Progenitor cell of endocrine pancreas (in vitro differentiated cells): Measurements from ENCODE around the gene RIC1. TPM values are rescaled to one million over a fixed set of nuclear protein-coding genes. Genes with fewer than 3 reads are reported as not detected.
A peak's percentile ranks its signal among the peaks of the same experiment; 100 is the strongest.
"Not testable (repeated sequence)": the region's sequence is repeated elsewhere in the genome, so short reads cannot be mapped to it uniquely, and the experiment has no call there.

Experiments used
- DNase-seq: peaks from one replicate; pipeline ENCODE4 v3.0.0; 2021; ENCODE audit warnings: low spot score; ENCODE audit not compliant: unreplicated experiment
- H3K27ac Mint-ChIP-seq: 2 replicates; pipeline ENCODE4 v1.8.0; 2021; ENCODE audit warnings: mild to moderate bottlenecking, moderate library complexity, mixed read lengths
- H3K27me3 Mint-ChIP-seq: 2 replicates; pipeline ENCODE4 v1.8.0; 2021; ENCODE audit warnings: mixed read lengths
- H3K36me3 Mint-ChIP-seq: 2 replicates; pipeline ENCODE4 v1.8.0; 2022; ENCODE audit warnings: mixed read lengths; ENCODE audit not compliant: insufficient read depth
- H3K4me1 Mint-ChIP-seq: 2 replicates; pipeline ENCODE4 v1.8.0; 2021; ENCODE audit warnings: low read depth, mixed read lengths
- H3K4me3 Mint-ChIP-seq: 2 replicates; pipeline ENCODE4 v1.8.0; 2021; ENCODE audit warnings: low read depth, mild to moderate bottlenecking, moderate library complexity, mixed read lengths
- H3K9me3 Mint-ChIP-seq: 2 replicates; pipeline ENCODE4 v1.8.0; 2021; ENCODE audit warnings: low read depth, mixed read lengths
- total RNA-seq: library from RNA; stranded (reverse); gene quantifications from 2 replicates; pipeline ENCODE4 v1.2.1, GENCODE V29; 2021
- TF ChIP-seq, protein P1 (sequence below): fragments of 200-600 bp; sonication (generic); IDR thresholded peaks from one replicate; pipeline ENCODE4 v1.5.0; 2021; ENCODE audit warnings: antibody characterized with exemption, mild to moderate bottlenecking; ENCODE audit not compliant: unreplicated experiment

RIC1 gene
- total RNA-seq, 1 donor from 2014 or later = 24.2 TPM

DNA sequence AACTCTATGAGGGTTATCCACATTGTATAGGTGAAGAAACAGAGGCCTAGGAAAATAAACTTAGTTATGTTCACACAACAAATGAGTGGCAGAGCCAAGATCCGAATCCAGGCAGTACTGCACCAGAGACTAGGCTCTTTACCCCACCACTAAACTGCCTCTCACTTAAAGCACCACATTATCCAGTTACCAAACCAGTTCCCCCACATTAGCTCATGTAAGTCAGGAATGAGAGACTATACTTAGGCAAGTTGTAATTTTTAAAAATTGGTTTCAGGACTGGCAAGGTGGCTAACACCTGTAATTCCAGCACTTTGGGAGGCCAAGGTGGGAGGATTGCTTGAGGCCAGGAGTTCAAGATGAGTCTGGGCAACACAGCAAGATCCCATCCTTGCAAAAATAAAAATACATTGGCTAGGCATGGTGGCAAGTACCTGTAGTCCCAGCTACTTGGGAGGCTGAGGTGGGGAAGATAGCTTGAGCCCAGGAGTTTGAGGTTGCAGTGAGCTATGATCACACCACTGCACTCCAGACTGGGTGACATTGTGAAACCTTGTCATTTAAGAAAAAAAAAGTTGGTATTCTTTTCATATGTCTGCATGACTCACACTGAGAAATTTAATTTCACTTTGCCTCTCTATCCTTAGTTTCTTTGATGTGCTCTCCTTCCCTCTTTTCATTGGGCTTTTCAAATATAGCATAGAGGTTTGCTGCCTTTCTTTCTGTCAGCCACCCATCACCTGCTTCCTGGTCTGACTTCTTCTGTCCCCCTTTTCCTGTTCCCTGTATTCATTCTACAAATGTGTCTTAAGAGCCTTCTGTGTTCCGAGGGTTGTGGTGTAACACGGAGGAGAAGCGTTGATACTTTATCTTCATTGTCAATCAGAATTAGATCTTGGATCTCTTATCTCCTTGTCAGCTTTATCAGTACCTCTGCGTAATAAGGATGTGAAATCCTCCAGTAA lies 139.3 kb downstream of the RIC1 start:
- DNase-seq = no peak
- Mint-ChIP-seq H3K9me3 (no peaks in the 10 kb centered on the region), H3K27me3 (no peaks in the 10 kb centered on the region), H3K27ac (peak overlapping the region; percentile 77), H3K4me3 (no peak overlapping the region), H3K4me1 (no peaks in the 10 kb centered on the region), H3K36me3 (peaks cover 30% of the 10 kb centered on the region)
- TF ChIP-seq, protein P1, sequence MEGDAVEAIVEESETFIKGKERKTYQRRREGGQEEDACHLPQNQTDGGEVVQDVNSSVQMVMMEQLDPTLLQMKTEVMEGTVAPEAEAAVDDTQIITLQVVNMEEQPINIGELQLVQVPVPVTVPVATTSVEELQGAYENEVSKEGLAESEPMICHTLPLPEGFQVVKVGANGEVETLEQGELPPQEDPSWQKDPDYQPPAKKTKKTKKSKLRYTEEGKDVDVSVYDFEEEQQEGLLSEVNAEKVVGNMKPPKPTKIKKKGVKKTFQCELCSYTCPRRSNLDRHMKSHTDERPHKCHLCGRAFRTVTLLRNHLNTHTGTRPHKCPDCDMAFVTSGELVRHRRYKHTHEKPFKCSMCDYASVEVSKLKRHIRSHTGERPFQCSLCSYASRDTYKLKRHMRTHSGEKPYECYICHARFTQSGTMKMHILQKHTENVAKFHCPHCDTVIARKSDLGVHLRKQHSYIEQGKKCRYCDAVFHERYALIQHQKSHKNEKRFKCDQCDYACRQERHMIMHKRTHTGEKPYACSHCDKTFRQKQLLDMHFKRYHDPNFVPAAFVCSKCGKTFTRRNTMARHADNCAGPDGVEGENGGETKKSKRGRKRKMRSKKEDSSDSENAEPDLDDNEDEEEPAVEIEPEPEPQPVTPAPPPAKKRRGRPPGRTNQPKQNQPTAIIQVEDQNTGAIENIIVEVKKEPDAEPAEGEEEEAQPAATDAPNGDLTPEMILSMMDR = no peak

DNA sequence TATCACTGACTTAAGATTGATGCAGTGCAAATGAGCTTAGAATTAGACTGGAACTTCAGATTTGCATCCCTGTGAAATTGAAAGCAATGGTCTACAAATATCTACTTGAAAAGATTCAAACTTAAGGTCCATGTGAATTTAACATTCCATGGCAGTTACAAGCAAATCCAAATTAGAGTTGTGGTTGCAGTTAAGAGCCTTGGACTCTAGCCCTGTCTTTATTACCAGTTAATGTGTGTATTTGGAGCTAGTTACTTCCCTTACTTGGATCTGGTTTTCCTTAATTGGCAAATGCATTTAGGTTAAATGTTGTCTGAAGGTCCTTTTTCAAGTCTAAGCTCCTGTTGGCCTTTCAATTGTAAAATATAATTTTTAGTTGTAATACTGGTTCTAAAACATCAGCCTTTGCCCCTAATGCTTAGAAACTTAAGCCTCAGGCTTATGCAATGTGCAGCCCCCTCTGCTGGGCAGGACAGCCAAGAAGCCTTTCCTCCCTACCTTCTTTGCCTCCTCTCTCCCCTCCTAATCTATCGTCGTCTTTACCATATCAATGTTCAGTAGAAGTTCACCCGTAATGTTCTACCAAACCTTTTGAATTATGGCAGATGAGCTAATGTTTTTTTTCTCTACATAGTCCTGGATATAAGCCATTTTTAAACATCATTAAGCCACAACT lies 144.6 kb downstream of the RIC1 start:
- Mint-ChIP-seq H3K9me3 (peaks cover 7% of the 10 kb centered on the region), H3K36me3 (peaks cover 29% of the 10 kb centered on the region), H3K27me3 (no peaks in the 10 kb centered on the region), H3K4me3 (no peak overlapping the region), H3K27ac (no peak overlapping the region), H3K4me1 (no peaks in the 10 kb centered on the region)
- no peak for DNase-seq
- TF ChIP-seq, protein P1 = peak; percentile 15

DNA sequence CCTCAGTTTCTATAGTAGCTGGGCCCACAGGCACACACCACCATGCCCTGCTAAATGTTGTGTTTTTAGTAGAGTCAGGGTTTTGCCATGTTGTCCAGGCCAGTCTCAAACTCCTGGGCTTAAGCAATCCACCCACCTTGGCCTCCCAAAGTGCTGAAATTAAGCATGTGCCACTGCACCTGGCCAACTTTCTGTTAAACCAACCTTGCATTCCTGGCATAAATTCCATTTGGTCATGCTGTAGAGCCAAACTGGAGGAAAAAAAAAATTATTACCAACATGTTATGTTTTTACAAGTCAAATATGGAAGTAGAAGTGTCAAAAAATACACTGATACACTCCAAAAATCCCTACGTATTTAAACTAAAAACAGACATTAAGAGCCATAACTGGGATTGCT lies 149.9 kb downstream of the RIC1 start:
- H3K4me3 Mint-ChIP-seq = no peak overlapping the region
- H3K4me1 Mint-ChIP-seq = no peaks in the 10 kb centered on the region
- H3K27ac Mint-ChIP-seq = no peak overlapping the region
- H3K36me3 Mint-ChIP-seq = peaks cover 66% of the 10 kb centered on the region
- DNase-seq = no peak
- peaks cover 45% of the 10 kb centered on the region for H3K9me3 Mint-ChIP-seq
- TF ChIP-seq, protein P1 = no peak
- no peaks in the 10 kb centered on the region for H3K27me3 Mint-ChIP-seq

DNA sequence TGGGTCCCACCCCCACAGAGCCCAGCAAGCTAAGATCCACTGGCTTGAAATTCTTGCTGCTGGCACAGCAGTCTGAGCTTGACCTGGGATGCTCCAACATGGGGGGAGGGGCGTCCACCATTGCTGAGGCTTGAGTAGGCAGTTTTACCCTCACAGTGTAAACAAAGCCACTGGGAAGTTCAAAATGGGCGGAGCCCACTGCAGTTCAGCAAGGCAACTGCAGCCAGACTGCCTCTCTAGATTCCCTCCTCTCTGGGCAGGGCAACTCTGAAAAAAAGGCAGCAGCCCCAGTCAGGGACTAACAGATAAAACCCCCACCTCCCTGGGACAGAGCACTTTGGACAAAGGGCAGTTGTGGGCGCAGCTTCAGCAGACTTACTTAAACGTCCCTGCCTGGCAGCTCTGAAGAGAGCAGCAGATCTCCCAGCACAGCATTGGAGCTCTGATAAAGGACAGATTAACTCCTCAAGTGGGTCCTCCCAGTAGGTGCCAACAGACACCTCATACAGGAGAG lies 150.9 kb downstream of the RIC1 start:
- not testable (repeated sequence) for H3K4me1 Mint-ChIP-seq, DNase-seq, H3K27me3 Mint-ChIP-seq, H3K4me3 Mint-ChIP-seq
- peaks cover 45% of the 10 kb centered on the region for H3K9me3 Mint-ChIP-seq
- H3K27ac Mint-ChIP-seq = peak overlapping the region; percentile 81
- peaks cover 69% of the 10 kb centered on the region for H3K36me3 Mint-ChIP-seq

DNA sequence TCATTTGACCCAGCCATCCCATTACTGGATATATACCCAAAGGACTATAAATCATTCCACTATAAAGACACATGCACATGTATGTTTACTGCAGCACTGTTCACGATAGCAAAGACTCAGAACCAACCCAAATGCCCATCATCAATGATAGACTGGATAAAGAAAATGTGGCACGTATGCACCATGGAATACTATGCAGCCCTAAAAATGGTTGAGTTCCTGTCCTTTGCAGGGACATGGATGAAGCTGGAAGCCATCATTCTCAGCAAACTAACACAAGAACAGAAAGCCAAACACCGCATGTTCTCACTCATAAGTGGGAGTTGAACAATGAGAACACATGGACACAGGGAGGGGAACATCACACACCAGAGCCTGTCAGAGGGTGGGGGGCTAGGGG lies 154.5 kb downstream of the RIC1 start:
- not testable (repeated sequence) for H3K4me3 Mint-ChIP-seq, H3K27me3 Mint-ChIP-seq, DNase-seq, H3K4me1 Mint-ChIP-seq
- H3K27ac Mint-ChIP-seq = peak overlapping the region; percentile 85
- peaks cover 38% of the 10 kb centered on the region for H3K9me3 Mint-ChIP-seq
- peaks cover 60% of the 10 kb centered on the region for H3K36me3 Mint-ChIP-seq

DNA sequence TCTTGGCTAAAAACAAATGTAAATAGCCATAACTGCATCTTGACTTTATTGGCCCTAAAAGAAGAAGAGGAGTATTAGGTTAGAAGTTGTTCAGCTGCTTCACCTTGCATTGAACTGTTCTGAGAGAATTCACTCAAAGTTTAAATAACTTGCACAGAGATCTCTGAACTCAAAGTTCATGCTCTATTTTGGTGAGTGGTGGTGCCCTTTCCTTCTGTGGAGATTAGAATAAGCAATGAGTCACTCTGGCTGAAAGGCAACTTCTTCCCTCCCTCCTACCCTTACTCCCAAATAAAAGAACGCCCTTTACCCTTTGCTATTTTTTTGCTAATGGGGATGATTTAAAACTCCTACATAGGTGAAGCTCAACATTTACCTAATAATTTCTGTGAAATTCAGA lies 155.1 kb downstream of the RIC1 start:
- Mint-ChIP-seq H3K27ac (no peak overlapping the region), H3K27me3 (no peaks in the 10 kb centered on the region), H3K36me3 (peaks cover 56% of the 10 kb centered on the region), H3K4me1 (no peaks in the 10 kb centered on the region), H3K9me3 (peaks cover 33% of the 10 kb centered on the region), H3K4me3 (no peak overlapping the region)
- TF ChIP-seq, protein P1 = no peak
- DNase-seq = no peak
